Measurements from ENCODE around the gene TGM2.

The TGM2 gene

DNA sequence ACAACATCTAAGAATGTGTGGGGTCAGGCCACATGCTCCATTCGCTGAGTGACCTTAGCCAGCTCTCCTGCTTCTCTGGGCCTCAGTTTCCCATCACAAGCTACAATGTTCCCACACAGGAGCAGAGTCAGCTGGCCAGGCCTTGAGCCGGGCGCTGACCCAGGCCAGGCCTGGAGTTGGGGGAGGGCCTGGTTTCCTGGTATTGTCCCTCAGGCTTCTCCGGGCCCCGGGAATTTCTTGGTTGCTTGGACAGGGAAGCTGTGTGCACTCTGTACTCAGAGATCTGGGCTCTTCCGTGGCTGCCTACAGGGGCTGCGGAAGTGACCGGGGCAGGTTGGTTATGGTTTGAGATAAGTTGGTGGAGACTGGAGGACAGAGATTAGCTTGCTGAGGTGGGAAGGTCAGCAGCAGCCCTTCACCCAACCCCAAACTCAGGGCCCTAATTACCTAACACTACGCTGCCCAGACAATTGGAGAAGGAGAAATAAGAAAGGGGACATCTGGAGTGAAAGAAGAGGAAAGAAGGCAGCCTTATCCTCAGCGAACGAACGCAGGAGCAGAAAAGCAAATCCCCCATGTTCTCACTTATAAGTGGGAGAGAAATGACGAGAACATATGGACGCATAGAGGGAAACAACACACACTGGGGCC, 6.2 kb downstream of the TGM2 start:
- no peak for DNase-seq

- no peak for DNase-seq
These were observed 7.2 kb downstream of the TGM2 start for GRCh38 chr20:38157635-38158495.

DNA sequence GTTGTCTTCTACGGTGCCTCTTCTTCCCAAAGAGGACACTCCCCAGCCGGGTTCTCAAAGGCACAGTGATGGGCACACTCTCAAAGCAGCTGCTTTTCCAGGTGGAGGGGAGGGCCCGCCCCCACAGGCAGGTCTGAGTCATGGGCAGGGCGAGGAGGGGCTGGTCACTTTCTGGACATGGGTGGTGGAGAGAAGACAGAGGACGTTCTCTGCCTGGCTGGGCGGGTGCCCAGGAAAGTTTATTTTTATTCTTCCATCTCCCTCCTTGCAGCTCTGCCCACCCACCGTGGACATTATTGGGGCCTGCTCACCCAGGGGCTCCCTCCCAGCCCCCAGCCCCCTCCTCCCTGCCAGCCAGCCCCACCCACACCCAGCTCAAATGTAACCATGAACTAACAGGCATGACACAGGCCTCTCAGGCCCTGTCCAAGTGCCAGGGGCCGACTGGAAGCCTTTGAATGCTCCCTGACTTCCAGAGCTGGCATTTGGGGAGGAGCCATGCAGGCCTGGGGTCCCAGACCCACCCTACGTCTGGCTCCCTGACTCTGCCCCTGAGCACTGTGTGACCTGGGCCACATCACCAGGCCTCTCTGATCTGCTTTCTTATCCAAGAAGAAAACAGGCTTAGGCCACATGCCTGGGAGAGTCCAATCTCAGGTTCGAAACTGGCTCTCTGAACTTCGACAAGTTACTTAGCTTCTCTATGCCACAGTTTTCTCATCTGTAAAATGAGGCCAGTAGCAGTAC, 8.0 kb downstream of the TGM2 start:
- DNase-seq = no peak

DNA sequence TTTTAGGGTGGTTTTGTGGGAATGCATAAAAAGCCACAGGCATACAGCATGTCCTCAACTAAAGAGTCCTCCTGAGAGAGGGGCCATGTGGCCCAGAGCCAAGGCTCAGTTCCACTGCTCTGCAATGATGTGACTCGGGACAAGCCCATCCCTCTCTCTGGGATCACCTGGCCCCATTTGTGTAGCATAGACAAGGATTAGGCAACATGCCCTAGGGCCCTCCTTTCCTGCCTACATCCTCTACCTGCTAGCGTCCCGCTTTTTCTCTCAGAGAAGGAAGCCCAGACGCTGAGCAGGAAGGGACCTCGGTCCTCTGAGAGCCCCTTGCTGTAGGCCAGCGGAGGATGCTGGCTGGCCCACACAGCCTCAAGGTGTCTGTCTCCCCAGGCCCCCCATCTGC, 8.8 kb downstream of the TGM2 start:
- no peak for DNase-seq

DNA sequence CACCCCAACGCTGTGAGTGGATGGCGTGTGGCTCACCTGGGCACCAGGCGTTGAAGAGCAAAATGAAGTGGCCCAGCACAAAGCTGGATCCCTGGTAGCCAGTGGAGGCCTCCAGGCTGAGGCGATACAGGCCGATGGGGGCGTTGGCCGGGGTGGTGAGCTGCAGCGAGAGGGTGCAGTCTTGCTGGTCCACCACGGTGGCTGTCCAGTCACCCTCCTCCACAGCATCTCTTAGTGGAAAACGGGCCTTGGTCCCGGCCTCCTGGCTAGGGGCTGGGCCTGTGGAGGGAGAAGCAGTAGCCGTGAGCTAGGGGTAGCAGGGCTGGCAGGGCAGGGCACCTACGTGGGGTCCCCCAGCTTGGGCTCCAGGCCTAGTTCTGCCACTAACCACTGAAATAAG, 9.3 kb downstream of the TGM2 start:
- no peak for DNase-seq

GRCh38 chr20:38153401-38153800, 11.7 kb downstream of the TGM2 start:
- DNase-seq = no peak

DNA sequence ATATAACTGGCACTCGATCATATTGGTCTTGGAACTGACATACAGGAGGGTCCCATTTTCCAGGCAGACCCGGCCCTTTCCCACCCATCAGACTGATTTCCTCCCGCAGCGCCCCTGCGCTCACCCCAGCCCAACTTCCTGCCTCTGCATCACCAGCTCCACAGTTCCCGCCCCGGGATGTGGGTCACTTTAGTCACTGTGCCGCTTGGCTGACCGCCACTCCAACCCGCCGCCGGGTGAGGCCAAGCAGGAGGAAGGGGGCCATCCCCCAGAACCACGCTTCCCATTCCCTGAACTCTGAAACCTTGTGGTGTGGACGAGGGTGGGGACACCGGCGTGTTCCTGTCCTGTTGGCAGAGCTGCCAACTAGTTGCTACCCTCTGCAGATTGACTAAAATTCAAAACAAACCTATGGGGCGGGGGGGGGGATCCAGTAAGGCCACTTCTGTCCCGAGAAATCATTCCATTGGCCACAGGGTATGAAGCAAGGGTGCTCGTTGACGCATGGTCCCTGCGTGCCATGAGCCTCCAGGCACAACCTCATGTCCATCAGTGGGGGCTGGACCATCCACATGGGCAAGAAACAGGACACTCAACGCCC, 12.3 kb downstream of the TGM2 start:
- no peak for DNase-seq

DNA sequence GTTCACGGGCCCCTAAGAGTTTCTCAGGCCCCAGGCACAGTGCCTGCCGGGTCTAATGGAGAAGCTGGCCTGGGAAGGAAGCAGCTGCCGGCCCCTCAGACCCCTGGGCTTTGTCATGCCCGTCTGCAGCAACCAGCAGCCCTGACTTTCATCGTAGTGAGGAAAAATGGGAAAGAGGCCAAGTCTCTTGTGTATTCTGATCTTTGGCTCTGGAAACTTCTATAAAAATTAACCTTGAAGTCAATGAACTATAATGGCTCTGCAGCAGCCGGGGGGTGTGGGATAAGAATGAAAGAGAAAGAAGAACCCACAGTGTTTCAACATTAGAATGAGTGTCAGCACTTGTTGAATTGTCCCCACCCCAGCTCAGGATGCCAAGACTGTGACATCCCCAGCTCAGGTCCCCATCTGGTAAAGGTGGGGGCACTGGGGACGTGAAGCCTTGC, 12.9 kb downstream of the TGM2 start:
- peak; percentile 16 for DNase-seq

DNA sequence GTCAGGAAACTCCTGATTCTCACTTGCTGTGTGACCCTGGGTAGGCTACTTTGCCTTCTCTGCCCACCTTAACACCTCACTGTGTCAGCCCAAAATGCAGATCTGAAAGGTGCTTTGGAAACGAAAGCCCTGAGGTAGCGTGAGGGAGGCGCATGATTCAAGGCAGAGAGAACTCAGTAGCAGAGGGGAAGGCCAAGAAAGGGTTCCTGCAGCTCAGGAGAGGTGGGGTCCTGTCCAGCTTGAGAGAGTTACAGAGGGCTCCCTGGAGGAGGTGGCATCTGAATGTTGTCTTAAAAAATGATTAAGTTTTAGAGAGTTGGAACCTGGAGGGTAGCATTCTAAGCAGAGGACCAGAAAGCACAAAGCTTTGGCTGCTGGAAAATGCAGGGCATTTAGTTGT, 13.6 kb downstream of the TGM2 start:
- DNase-seq = no peak

DNA sequence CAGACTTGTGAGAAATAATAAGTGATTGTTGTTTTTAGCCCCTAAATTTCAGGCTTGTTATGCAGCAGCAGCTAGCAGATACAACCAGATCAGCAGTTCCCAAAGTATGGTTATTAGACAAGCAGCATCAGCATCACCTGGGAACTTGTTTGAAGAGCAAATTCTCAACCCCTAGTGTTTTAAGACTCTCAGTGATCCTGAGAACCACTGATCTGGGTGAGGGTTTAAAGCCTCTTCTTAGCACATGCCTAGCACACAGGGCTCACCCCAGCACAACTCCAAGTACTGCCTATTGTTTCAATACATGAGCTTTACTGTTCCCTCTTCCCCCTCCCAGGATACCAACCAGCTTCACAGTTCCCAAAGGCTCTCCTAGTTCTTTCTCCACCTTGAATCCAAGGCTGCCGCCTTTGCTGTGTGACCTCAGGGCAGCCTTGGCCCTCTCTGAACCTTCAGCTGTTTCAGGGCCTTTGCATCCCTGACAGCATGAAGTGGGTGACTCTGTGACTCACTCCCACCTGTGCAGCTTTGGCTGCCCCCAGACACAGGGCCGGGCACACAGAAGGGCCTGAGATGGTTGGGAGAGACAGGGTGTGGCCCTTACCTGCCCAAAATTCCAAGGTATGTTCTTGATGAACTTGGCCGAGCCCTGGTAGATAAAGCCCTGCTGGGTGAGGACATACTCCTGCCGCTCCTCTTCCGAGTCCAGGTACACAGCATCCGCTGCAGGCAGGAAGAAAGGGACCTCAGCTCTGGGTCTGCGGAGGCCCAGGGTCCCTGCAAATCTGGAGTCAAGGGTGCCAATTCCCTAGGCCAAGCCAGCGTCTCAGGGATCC, 14.5 kb downstream of the TGM2 start:
- DNase-seq = no peak

DNA sequence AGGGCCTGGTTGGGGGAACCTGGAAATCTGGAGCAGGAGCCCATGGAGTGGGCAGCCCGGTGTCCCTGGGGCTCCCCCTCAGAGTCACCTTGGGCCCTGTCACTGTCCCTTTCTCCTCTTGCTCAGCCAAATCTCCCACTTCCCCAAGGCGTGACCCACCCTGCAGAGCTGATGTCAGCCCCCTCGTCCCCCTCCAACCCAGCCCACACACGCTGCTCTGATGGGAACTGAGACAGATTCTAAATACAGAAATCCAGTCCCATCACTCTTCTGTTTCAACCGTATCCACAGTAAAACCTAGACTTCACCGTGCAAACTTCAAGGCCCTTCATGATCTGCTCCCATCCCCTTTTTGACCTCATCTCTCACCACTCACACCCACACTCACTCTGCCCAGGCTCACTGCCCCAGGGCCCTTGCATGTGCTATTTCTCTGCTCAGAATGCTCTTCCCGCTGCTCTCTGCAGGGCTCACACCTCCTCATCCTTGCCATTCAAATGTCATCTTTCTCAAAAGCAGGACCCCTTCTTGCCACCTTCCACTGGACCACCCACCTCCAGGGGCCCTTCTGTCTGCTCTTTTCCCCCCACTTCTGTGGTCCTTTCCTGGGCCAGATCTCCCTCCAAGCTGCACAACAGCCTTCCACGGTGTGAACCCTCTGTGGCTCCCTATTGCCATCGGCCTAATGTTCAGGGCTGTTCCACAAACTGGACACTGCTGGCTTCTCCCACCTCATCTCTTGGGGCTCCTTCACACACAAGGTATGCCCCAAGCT, 16.6 kb downstream of the TGM2 start:
- no peak for DNase-seq

- no peak for DNase-seq
These were observed 17.3 kb downstream of the TGM2 start for GRCh38 chr20:38147751-38148150.

DNA sequence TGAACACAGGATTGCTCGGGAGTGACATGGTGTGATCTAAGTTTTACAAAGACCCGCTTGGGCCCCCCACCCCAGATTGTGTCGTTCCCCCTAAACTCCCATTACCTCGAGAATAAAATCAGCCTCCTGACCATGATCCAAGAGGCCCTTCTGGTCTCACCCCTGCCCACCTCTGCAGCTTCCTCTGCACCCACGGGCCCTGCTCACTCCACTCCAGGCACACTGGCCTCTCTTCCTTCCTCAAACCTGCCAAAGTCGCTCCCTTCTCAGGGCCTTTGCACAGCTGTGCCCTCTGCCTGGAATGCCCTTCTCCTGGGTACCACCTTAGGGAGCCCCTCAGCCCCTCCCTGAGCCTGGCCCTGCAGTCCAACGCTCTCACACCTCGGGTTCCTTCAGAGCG, 17.9 kb downstream of the TGM2 start:
- DNase-seq = no peak

- no peak for DNase-seq
These were observed 18.4 kb downstream of the TGM2 start for GRCh38 chr20:38146628-38147027.

DNA sequence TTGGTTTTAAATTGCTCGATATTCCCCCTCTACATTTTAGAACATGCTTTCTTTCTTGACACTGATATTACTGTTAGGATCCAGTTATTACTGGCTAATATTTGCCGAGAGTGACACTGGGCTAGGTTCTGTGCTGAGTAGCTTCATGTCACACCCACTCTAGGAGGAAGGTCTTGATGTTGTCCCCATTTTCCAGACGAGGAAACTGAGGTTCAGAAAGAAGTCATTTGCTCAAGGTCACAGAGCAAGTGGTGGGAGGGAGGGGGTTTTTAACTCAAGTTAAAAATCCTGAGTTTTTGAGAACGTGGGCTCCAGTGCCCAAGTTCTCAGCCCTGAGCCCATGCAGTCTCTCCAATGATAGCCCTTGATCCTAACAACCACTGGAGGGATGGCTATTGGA, 18.9 kb downstream of the TGM2 start:
- no peak for DNase-seq

- DNase-seq = no peak
These were observed 19.4 kb downstream of the TGM2 start for GRCh38 chr20:38145729-38146075.

DNA sequence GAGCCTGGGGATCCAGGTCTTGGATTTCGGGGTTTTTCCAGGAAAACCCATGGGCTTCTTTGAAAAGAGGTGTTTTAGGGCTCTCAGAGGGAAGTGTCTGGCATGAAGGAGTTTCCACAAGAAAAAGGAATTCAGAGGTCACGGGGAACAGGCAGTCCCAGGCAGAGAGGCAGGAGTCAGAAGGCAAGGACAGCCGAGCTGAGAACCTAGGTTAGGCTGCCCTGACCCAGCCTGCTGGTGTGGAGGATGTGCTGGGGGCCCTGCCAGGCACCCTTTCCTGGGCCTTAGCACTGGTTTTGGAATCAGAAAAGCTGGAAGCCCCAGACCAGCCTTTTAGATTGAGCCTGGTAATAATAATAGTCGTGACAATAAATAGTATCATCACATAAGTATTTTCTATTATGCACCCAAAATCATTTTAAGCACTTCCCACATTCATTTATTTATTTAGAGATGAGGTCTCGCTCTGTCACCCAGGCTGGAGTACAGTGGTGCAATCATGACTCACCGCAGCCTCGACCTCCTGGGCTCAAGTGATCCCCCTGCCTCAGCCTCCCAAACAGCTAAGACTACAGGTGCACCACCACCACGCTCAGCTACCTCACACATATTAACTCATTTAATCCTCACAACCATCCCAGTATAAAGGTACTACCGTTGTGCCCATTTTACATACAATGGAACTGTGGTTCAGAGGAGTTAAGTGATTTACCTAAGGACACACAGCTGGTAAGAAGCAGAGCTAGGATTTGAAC, 19.9 kb downstream of the TGM2 start:
- DNase-seq = no peak

DNA sequence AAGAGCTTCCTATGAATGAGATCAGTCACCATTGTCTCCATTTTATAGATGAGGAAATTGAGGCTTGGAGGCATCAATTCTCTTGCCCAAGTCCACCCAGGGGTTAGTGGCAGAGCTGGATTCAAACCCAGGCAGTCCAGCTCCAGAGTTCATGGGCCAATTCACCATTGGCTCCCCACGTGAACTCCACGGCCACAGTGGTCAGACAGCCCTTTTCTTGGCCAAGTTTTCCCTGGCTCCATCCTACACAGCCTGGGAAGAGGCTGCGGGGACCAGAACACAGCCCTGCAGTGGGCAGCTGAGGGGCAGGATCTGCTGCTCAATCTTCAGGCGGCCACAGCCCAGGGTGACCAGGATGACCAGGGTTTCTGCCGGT, 20.5 kb downstream of the TGM2 start:
- DNase-seq = no peak

DNA sequence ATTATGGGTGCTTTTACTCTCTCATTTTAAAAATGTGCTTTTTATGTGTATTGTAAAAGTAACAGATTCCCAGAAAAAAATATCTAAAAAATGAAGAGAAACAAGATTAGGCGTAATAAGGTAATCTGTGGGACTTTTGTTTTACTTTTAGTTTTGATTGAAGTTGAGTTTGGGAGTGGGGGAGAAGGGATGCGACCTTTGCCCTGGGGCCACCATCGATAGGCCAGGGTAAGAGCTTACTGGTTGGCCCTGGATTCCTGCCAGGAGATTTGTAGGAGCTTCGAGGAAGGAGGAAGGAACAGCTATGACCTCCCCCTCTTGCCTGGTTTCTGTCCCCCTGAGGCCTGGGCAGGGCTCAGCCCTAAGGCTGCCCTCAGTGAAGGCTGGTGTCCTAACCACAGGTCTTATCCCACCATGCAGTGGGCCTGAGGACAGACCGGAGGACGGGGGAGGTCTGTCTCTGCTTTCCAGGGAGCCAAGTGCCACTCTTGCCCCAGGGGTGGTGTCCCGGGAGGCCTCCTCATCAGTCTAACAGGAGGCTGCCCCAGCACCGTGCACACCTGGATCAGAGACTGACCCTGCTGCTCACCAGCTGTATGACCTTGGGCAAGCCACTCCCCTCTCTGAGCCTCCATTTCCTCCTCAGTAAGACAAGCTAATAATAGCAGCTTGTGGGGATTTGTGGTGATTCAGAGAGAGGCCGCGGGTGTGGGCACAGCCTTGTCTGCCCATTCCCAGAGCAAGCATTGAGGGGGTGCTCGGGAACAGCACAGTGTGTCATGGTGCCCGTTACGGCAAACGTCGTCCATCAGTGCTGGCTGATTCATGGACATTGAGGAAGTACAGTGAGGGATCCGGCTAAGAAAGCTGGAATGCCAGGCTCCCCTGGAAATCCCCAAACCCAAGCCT, 21.2 kb downstream of the TGM2 start:
- no peak for DNase-seq

GRCh38 chr20:38143238-38143645, 21.8 kb downstream of the TGM2 start:
- DNase-seq = no peak

Measured in DMS79 (cell line).